GM13977 (cell line): ENCODE measurements around the gene CYREN.

ENCODE experiments used
- DNase-seq: peaks from one replicate; pipeline ENCODE4 v3.0.0; 2012; ENCODE audit warnings: low spot score
- CTCF ChIP-seq: IDR thresholded peaks from 2 replicates; pipeline ENCODE4 v1.5.1; 2012; ENCODE audit warnings: mild to moderate bottlenecking, control low read depth; ENCODE audit not compliant: insufficient read depth; ENCODE audit errors: extremely low read depth, missing control alignments
- in situ Hi-C: fragments of 300-500 bp; cut with MboI; formaldehyde crosslinking; loops from one replicate; pipeline ENCODE4 v1.12.0; 2022; ENCODE audit warnings: low sequenced_read_pairs, low pct_unique_long_range_greater_than_20kb, mixed read lengths, inconsistent platforms; ENCODE audit not compliant: unreplicated experiment

CYREN gene

GRCh38 chr7:135169964-135170273, 588 bp downstream of the CYREN start:
- no peak for TF ChIP-seq CTCF
- no peak for DNase-seq
- in situ Hi-C loops: no loop called here

GRCh38 chr7:135169141-135169963, 1.2 kb downstream of the CYREN start:
- in situ Hi-C loops: no loop called here
- DNase-seq: peak; percentile 81
- TF ChIP-seq CTCF: peak; percentile 87

GRCh38 chr7:135168489-135169140, 1.9 kb downstream of the CYREN start:
- in situ Hi-C loops: no loop called here
- DNase-seq: peak; percentile 8
- TF ChIP-seq CTCF: no peak

- no peak for TF ChIP-seq CTCF
- peak; percentile 31 for DNase-seq
- in situ Hi-C loops: no loop called here
Measured at GRCh38 chr7:135168001-135168400, 2.5 kb downstream of the CYREN start.

- no peak for TF ChIP-seq CTCF
- in situ Hi-C loops: no loop called here
- peak; percentile 8 for DNase-seq
Measured at GRCh38 chr7:135167365-135167917, 3.1 kb downstream of the CYREN start.

GRCh38 chr7:135166338-135166990, 4.0 kb downstream of the CYREN start:
- TF ChIP-seq CTCF: no peak
- peak; percentile 8 for DNase-seq
- in situ Hi-C loops: no loop called here
